Measurements from ENCODE around the gene LDLRAD4. TPM values are rescaled to one million over a fixed set of nuclear protein-coding genes. Genes with fewer than 3 reads are reported as not detected.

Gene LDLRAD4
- total RNA-seq, 1 experiment from 2014 or later: 3.6 TPM

- H3K4me1 ChIP-seq (ENCODE audit: insufficient read depth, low read length, poor library complexity, severe bottlenecking): no peaks in the 10 kb centered on the region
- intact Hi-C loops (cut with micrococcal nuclease; ENCODE audit: unreplicated experiment): no loop called here
- H3K27me3 ChIP-seq (replicated peaks; ENCODE audit: insufficient read depth, low read depth, low read length, poor library complexity): no peaks in the 10 kb centered on the region
- TF ChIP-seq CTCF (conservative IDR thresholded peaks at IDR 0.05; ENCODE audit: low read depth, low read length) (no peak), EZH2 (IDR thresholded peaks at IDR 0.05; ENCODE audit: borderline replicate concordance, low read depth, low read length, poor library complexity, severe bottlenecking) (no peak)
- ChIA-PET POLR2A (ENCODE audit: low non-redundant PET) (no interaction called here), CTCF (no interaction called here)
- H3K9me3 ChIP-seq (ENCODE audit: low read depth, low read length, poor library complexity, severe bottlenecking): peaks cover 18% of the 10 kb centered on the region
- DNase-seq (ENCODE audit: low spot score): no peak
- H3K27ac ChIP-seq (ENCODE audit: low read depth, low read length, poor library complexity, severe bottlenecking): no peak overlapping the region
- BruUV-seq (replicated peaks): no TSS peak
- H3K4me3 ChIP-seq (ENCODE audit: low read depth, low read length, poor library complexity, severe bottlenecking): no peak overlapping the region
- H3K36me3 ChIP-seq (ENCODE audit: insufficient read depth, low read length, poor library complexity, severe bottlenecking): no peaks in the 10 kb centered on the region
These were observed 19.4 kb upstream of the LDLRAD4 start for GRCh38 chr18:13199169-13199568.

- Histone ChIP-seq H3K27ac (ENCODE audit: low read depth, low read length, poor library complexity, severe bottlenecking) (no peak overlapping the region), H3K4me1 (ENCODE audit: insufficient read depth, low read length, poor library complexity, severe bottlenecking) (no peaks in the 10 kb centered on the region), H3K36me3 (ENCODE audit: insufficient read depth, low read length, poor library complexity, severe bottlenecking) (no peaks in the 10 kb centered on the region), H3K27me3 (replicated peaks; ENCODE audit: insufficient read depth, low read depth, low read length, poor library complexity) (peaks cover 3% of the 10 kb centered on the region), H3K9me3 (ENCODE audit: low read depth, low read length, poor library complexity, severe bottlenecking) (peaks cover 18% of the 10 kb centered on the region), H3K4me3 (ENCODE audit: low read depth, low read length, poor library complexity, severe bottlenecking) (no peak overlapping the region)
- ChIA-PET POLR2A (ENCODE audit: low non-redundant PET) (no interaction called here), CTCF (no interaction called here)
- intact Hi-C loops (cut with micrococcal nuclease; ENCODE audit: unreplicated experiment): no loop called here
- no peak for DNase-seq (ENCODE audit: low spot score)
- no peak for TF ChIP-seq CTCF (conservative IDR thresholded peaks at IDR 0.05; ENCODE audit: low read depth, low read length)
- no peak for TF ChIP-seq EZH2 (IDR thresholded peaks at IDR 0.05; ENCODE audit: borderline replicate concordance, low read depth, low read length, poor library complexity, severe bottlenecking)
- BruUV-seq (replicated peaks): no TSS peak
These were observed 17.3 kb upstream of the LDLRAD4 start for GRCh38 chr18:13201292-13201691.

- Histone ChIP-seq H3K27ac (ENCODE audit: low read depth, low read length, poor library complexity, severe bottlenecking) (no peak overlapping the region), H3K9me3 (ENCODE audit: low read depth, low read length, poor library complexity, severe bottlenecking) (peaks cover 18% of the 10 kb centered on the region), H3K4me3 (ENCODE audit: low read depth, low read length, poor library complexity, severe bottlenecking) (no peak overlapping the region), H3K4me1 (ENCODE audit: insufficient read depth, low read length, poor library complexity, severe bottlenecking) (no peaks in the 10 kb centered on the region), H3K27me3 (replicated peaks; ENCODE audit: insufficient read depth, low read depth, low read length, poor library complexity) (peaks cover 4% of the 10 kb centered on the region), H3K36me3 (ENCODE audit: insufficient read depth, low read length, poor library complexity, severe bottlenecking) (no peaks in the 10 kb centered on the region)
- no peak for TF ChIP-seq EZH2 (IDR thresholded peaks at IDR 0.05; ENCODE audit: borderline replicate concordance, low read depth, low read length, poor library complexity, severe bottlenecking)
- TF ChIP-seq CTCF (conservative IDR thresholded peaks at IDR 0.05; ENCODE audit: low read depth, low read length): no peak
- intact Hi-C loops (cut with micrococcal nuclease; ENCODE audit: unreplicated experiment): no loop called here
- no TSS peak for BruUV-seq (replicated peaks)
- ChIA-PET CTCF (no interaction called here), POLR2A (ENCODE audit: low non-redundant PET) (no interaction called here)
- DNase-seq (ENCODE audit: low spot score): no peak
These were observed 16.0 kb upstream of the LDLRAD4 start for GRCh38 chr18:13202571-13202970.

Measured in A673 (cell line).